ENCODE measurements around the gene NUP54.

Gene NUP54, protein sequence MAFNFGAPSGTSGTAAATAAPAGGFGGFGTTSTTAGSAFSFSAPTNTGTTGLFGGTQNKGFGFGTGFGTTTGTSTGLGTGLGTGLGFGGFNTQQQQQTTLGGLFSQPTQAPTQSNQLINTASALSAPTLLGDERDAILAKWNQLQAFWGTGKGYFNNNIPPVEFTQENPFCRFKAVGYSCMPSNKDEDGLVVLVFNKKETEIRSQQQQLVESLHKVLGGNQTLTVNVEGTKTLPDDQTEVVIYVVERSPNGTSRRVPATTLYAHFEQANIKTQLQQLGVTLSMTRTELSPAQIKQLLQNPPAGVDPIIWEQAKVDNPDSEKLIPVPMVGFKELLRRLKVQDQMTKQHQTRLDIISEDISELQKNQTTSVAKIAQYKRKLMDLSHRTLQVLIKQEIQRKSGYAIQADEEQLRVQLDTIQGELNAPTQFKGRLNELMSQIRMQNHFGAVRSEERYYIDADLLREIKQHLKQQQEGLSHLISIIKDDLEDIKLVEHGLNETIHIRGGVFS

DNA sequence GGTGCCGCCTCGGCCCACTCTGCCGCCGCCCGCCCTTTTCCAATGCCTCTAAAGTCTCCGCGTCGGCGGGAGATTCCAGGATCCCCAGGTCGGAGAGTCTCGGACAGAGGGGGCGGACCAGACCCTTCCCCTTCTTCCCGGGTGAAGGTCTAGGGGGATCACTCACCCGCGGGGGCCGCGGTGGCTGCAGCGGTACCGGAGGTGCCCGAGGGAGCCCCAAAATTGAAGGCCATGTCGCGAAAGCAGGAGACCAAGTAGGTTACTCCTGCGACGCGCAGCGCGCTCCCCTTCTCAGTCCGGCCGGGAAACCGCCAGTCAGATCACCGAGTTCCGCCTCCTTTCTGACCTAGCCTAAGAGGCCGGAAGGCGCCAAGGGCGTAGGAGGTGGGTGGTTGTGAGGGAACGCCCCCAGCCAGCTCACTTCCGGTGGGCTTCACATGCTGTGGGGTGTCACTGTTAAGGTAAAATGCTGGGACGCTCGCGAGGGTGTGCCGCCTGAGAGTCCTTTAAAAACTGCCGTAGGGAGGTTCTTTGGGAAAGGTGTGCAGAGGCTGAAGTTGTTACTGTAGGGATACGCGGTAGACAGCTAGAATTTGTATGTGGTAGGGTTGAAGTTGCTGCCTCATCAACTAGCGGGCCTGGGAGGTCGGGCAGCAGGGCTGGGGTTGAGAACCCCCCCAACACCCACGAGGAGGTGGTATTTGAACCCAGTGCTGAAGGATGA lies at the start of gene NUP54:
Gene NUP54, minus strand, starts transcription at position 256 of the 724 bp plus-strand sequence. Its CDS starts 23 bp downstream, at position 233.
- DNase-seq (ENCODE audit: low read depth): peak; percentile 97
- TF ChIP-seq MYC (IDR thresholded peaks at IDR 0.05; ENCODE audit: low read depth, low read length): peak; percentile 47; the same call in 1 of the 2 replicates
- TF ChIP-seq, protein P1, sequence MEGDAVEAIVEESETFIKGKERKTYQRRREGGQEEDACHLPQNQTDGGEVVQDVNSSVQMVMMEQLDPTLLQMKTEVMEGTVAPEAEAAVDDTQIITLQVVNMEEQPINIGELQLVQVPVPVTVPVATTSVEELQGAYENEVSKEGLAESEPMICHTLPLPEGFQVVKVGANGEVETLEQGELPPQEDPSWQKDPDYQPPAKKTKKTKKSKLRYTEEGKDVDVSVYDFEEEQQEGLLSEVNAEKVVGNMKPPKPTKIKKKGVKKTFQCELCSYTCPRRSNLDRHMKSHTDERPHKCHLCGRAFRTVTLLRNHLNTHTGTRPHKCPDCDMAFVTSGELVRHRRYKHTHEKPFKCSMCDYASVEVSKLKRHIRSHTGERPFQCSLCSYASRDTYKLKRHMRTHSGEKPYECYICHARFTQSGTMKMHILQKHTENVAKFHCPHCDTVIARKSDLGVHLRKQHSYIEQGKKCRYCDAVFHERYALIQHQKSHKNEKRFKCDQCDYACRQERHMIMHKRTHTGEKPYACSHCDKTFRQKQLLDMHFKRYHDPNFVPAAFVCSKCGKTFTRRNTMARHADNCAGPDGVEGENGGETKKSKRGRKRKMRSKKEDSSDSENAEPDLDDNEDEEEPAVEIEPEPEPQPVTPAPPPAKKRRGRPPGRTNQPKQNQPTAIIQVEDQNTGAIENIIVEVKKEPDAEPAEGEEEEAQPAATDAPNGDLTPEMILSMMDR (IDR thresholded peaks at IDR 0.05; ENCODE audit: low read depth, low read length): no peak
- peak; percentile 87 for TF ChIP-seq POLR2A (IDR thresholded peaks at IDR 0.05; ENCODE audit: extremely low read depth, insufficient read length)
- TF ChIP-seq, protein P2, sequence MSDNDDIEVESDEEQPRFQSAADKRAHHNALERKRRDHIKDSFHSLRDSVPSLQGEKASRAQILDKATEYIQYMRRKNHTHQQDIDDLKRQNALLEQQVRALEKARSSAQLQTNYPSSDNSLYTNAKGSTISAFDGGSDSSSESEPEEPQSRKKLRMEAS (IDR thresholded peaks at IDR 0.05; ENCODE audit: low read depth, low read length): peak; percentile 83; the same call in 1 of the 2 replicates
- peak within 1 kb of the TSS; percentile 97 for H3K4me3 ChIP-seq (ENCODE audit: low read depth, low read length)

DNA sequence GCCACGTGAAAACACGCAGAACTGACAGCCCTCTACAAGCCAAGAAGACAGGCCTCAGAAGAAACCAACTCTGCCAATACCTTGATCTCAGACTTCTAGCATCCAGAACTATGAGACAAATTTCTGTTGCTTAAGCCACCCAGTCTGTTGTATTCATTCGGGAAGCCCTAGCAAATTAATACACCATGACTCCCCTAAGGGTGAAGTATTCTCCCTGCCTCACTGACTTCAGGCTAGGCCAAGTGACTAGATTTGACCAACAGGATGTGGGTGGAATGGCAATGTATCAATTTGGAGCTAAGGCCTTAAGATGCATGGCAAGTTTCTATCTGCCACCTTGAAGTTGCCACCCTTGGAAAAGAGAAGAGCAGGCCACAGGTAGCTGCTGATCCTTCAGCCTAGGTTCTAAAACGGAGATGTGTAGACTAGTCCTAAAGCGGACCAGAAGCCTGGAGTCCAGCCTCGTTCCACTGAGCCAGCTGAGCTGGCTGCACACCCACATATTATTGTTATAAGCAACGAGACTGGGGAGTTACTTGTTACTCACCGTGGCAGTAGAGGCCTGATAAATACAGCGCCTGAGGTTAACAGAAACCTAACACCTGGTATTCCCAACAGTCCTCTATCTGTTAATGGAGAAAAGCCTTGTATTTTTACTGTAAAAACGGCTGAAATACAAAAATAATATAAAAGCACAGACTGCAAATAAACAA lies 49.0 kb upstream of the NUP54 start:
- TF ChIP-seq POLR2A (IDR thresholded peaks at IDR 0.05; ENCODE audit: extremely low read depth, insufficient read length) (no peak), MYC (IDR thresholded peaks at IDR 0.05; ENCODE audit: low read depth, low read length) (no peak)
- TF ChIP-seq, protein P1 (IDR thresholded peaks at IDR 0.05; ENCODE audit: low read depth, low read length): no peak
- TF ChIP-seq, protein P2 (IDR thresholded peaks at IDR 0.05; ENCODE audit: low read depth, low read length): no peak
- DNase-seq (ENCODE audit: low read depth): no peak
- H3K4me3 ChIP-seq (ENCODE audit: low read depth, low read length): no peak overlapping the region

DNA sequence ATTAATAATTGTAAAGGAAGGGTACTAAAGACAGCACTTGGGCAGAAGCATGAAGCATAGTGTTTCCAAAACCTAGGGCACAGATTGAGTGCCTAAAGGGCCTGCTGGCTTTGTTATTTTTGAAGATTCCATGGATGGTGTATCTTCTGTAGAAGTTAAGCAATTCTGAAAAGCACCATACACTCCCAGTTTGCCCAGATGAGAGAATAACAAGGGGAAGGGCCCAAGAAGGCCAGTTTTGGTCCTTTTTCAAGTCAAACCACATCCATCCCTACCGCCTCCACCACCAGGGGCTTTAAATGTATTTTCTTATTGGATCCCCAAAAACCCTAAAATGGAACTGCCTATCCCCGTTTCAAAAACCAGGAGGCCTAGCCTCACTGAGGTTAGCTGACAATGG lies 48.2 kb upstream of the NUP54 start:
- TF ChIP-seq, protein P2 (IDR thresholded peaks at IDR 0.05; ENCODE audit: low read depth, low read length): no peak
- TF ChIP-seq POLR2A (IDR thresholded peaks at IDR 0.05; ENCODE audit: extremely low read depth, insufficient read length): no peak
- no peak for TF ChIP-seq MYC (IDR thresholded peaks at IDR 0.05; ENCODE audit: low read depth, low read length)
- TF ChIP-seq, protein P1 (IDR thresholded peaks at IDR 0.05; ENCODE audit: low read depth, low read length): no peak
- no peak for DNase-seq (ENCODE audit: low read depth)
- no peak overlapping the region for H3K4me3 ChIP-seq (ENCODE audit: low read depth, low read length)

- H3K4me3 ChIP-seq (ENCODE audit: low read depth, low read length): no peak overlapping the region
- TF ChIP-seq POLR2A (IDR thresholded peaks at IDR 0.05; ENCODE audit: extremely low read depth, insufficient read length): no peak
- TF ChIP-seq, protein P1 (IDR thresholded peaks at IDR 0.05; ENCODE audit: low read depth, low read length): no peak
- no peak for TF ChIP-seq MYC (IDR thresholded peaks at IDR 0.05; ENCODE audit: low read depth, low read length)
- TF ChIP-seq, protein P2 (IDR thresholded peaks at IDR 0.05; ENCODE audit: low read depth, low read length): no peak
- DNase-seq (ENCODE audit: low read depth): no peak
Measured at GRCh38 chr4:76195326-76195725, 47.1 kb upstream of the NUP54 start.

DNA sequence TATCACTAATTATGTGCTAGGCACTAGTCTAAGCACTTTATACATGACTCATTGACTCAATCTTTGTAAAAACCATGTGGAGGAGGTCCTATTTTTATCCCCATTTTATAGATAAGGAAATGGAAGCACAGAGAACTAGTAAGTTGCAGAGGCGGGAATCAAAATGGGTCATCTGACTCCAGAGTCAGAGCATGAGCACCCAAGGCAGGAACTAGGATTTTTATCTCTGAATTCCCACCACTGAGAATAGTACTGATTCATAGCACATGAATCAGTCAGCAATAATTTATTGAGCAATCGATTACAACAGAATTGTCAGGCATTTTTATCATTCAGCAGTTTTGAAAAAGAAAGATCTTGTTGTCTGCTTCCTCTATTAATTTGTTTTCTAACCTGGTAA lies 46.1 kb upstream of the NUP54 start:
- DNase-seq (ENCODE audit: low read depth): peak; percentile 34
- TF ChIP-seq, protein P2 (IDR thresholded peaks at IDR 0.05; ENCODE audit: low read depth, low read length): no peak
- no peak for TF ChIP-seq MYC (IDR thresholded peaks at IDR 0.05; ENCODE audit: low read depth, low read length)
- H3K4me3 ChIP-seq (ENCODE audit: low read depth, low read length): no peak overlapping the region

Measured in NB4 (cell line).